Esophagus squamous epithelium (tissue), 5 donors: ENCODE measurements around the gene TMCC3. TPM values are rescaled to one million over a fixed set of nuclear protein-coding genes. Genes with fewer than 3 reads are reported as not detected.

Source experiments
- DNase-seq: peaks from one replicate; lab custom pipeline; 2025; lab: John Stamatoyannopoulos, UW
- H3K27ac ChIP-seq, 4 donors: fragments of 200-600 bp; sonication (generic); one replicate each; pipeline ENCODE4 v1.5.1; 2016 to 2019; ENCODE audit warnings: mild to moderate bottlenecking in 1 of 4
- H3K27me3 ChIP-seq, 4 donors: fragments of 200-600 bp; sonication (generic); 1 replicate in 3 of 4; 2 replicates in 1 of 4; pipeline versions ENCODE4 v1.5.1 to v1.6.0; 2017 to 2021; ENCODE audit warnings: antibody characterized with exemption in 1 of 4
- H3K36me3 ChIP-seq, 3 donors: fragments of 200-600 bp; sonication (generic); one replicate each; pipeline ENCODE4 v1.5.1; 2016 to 2019
- H3K4me1 ChIP-seq, 3 donors: fragments of 200-600 bp; sonication (generic); one replicate each; pipeline ENCODE4 v1.5.1; 2017 to 2019
- H3K4me3 ChIP-seq, 4 donors: fragments of 200-600 bp; sonication (generic); 1 replicate in 3 of 4; 2 replicates in 1 of 4; pipeline ENCODE4 v1.5.1; 2016 to 2019; ENCODE audit warnings: mild to moderate bottlenecking in 2 of 4, moderate library complexity in 1 of 4
- H3K9me3 ChIP-seq, 3 donors: fragments of 200-600 bp; sonication (generic); one replicate each; pipeline ENCODE4 v1.5.1; 2016 to 2019
- CTCF ChIP-seq, 6 experiments: fragments of 450-650 bp in 4 of 6; fragments of 200-600 bp in 2 of 6; sonication (generic) in 2 of 6; IDR thresholded peaks; one replicate each; pipeline ENCODE4 v1.5.1; 2016 to 2019; ENCODE audit warnings: antibody characterized with exemption in 6 of 6, mild to moderate bottlenecking in 4 of 6, moderate library complexity in 4 of 6
- POLR2A ChIP-seq, 4 donors: fragments of 450-650 bp; IDR thresholded peaks; one replicate each; pipeline ENCODE4 v1.6.1; 2017; ENCODE audit warnings: antibody characterized with exemption in 4 of 4, mild to moderate bottlenecking in 4 of 4, moderate library complexity in 3 of 4
- WGBS, 2 donors: methylation state at CpG; one replicate each; pipeline ENCODE4 v1.1.5; 2018; 5-methylcytosine and 5-hydroxymethylcytosine counted together
- intact Hi-C: fragments of 100-400 bp; cut with DNase I; formaldehyde crosslinking; loops from one replicate; pipeline ENCODE4 v1.15.0; 2022
- total RNA-seq, 4 donors: library from RNA; depleted of rRNA; stranded (reverse); fragments of >200 nt; gene quantifications; one replicate each; pipeline ENCODE4 v1.1.0, GENCODE V29; 2016
- donor health status: DM: yes; HTN: yes; CAD: no.

TMCC3 gene
- total RNA-seq, 4 donors from 2014 or later, result 6.8 to 14.2 (median 10.5) TPM

GRCh38 chr12:94638521-94638920 lies 11.8 kb downstream of the TMCC3 start:
- WGBS, 2 donors, result 56 to 81% methylated on average over 1 of the region's 1 CpG
- H3K27me3 ChIP-seq, result no peaks in the 10 kb centered on the region
- no peak overlapping the region for H3K4me3 ChIP-seq
- TF ChIP-seq POLR2A (IDR thresholded peaks at IDR 0.05) (no peak), CTCF (IDR thresholded peaks at IDR 0.05) (no peak)
- peaks cover 0 to 10% (median 4%) of the 10 kb centered on the region in 3 donors for H3K36me3 ChIP-seq
- no peak overlapping the region for H3K27ac ChIP-seq
- no peak for DNase-seq
- peaks cover 0 to 19% (median 3%) of the 10 kb centered on the region in 3 donors for H3K4me1 ChIP-seq
- intact Hi-C loops, result no loop called here
- no peaks in the 10 kb centered on the region for H3K9me3 ChIP-seq

DNA sequence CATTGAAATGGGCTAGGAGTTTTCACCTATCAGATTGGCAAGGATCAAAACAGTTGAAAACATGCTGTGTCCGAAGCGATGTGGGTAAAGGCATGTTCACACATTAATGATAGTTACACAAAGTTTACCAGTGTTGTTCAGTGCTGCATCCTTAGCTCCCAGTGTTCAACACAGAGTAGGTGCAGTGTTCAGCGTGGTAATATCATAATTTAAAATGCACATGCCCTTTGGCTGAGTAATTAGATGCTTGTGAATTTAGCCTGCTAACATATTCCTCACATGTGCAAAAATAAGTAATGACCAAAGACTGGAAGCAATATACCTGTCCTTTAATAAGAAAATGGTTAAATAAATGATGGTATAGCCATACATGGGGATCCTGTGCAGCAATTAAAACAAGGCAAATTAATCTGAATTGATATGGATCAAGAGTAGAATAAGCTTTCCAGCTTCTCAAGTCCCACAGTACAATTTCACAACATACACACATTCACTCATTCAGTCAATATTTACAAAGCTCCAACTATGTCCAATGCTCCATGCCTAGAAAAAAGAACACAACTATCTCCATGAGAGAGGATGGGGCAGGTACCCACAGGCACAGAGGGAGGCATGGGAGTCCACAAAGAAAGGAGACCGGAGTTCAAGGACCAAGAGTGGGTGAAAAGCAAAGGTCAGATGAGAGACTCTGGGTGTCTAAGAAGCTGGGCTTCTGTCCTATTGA lies 12.8 kb downstream of the TMCC3 start:
- no peak for DNase-seq
- WGBS, 2 donors, result 89 to 95% methylated on average over 4 of the region's 4 CpGs
- intact Hi-C loops, result no loop called here
- Histone ChIP-seq H3K4me1 (peaks cover 0 to 15% (median 3%) of the 10 kb centered on the region in 3 donors), H3K27me3 (no peaks in the 10 kb centered on the region), H3K9me3 (no peaks in the 10 kb centered on the region), H3K4me3 (no peak overlapping the region), H3K36me3 (peaks cover 0 to 4% (median 4%) of the 10 kb centered on the region in 3 donors), H3K27ac (no peak overlapping the region)
- no peak for TF ChIP-seq CTCF (IDR thresholded peaks at IDR 0.05)
- no peak for TF ChIP-seq POLR2A (IDR thresholded peaks at IDR 0.05)

DNA sequence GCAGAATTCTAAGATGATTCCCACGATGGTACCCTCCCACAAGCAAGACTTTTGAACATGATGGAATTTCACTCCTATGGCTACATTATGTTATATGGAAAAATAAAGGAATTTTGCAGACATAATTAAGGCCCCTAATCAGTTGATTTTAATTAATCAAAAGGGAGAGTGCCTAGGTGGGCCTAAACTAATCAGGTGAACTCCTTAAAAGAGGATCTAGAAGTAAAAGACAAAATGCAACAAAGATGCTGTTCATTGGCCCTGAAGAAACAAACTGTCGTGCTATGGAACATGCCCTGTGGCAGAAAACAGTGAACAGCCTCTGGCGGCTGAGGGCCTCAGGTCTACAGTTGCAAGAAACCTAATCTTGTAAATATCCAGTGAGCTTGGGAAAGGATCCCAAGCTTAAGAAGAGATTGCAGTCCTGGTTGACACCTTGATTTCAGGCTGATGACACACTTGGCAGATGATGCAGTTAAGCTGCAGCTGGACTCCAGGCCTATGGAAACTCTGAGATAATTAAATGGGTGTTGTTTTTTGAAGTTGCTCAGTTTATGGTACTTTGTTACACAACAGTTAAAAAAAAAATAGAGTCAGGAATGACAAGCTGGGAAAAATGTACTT lies 13.8 kb downstream of the TMCC3 start:
- DNase-seq, result no peak
- TF ChIP-seq CTCF (IDR thresholded peaks at IDR 0.05), result no peak
- no peak for TF ChIP-seq POLR2A (IDR thresholded peaks at IDR 0.05)
- WGBS, 2 donors, result 73 to 96% methylated on average over 2 to 3 of the region's 3 CpGs
- no peaks in the 10 kb centered on the region for H3K27me3 ChIP-seq
- no peak overlapping the region for H3K27ac ChIP-seq
- H3K36me3 ChIP-seq, result no peaks in the 10 kb centered on the region
- H3K4me3 ChIP-seq, result no peak overlapping the region
- peaks cover 1 to 20% (median 3%) of the 10 kb centered on the region in 3 donors for H3K4me1 ChIP-seq
- no peaks in the 10 kb centered on the region for H3K9me3 ChIP-seq
- intact Hi-C loops, result no loop called here

GRCh38 chr12:94634717-94635116 lies 15.6 kb downstream of the TMCC3 start:
- Histone ChIP-seq H3K4me3 (no peak overlapping the region), H3K27me3 (no peaks in the 10 kb centered on the region), H3K36me3 (no peaks in the 10 kb centered on the region), H3K4me1 (peaks cover 0 to 21% (median 5%) of the 10 kb centered on the region in 3 donors), H3K9me3 (no peaks in the 10 kb centered on the region), H3K27ac (no peak overlapping the region)
- 89% methylated on average over 2 of the region's 2 CpGs for WGBS, 2 donors
- TF ChIP-seq CTCF (IDR thresholded peaks at IDR 0.05) (no peak), POLR2A (IDR thresholded peaks at IDR 0.05) (no peak)
- intact Hi-C loops, result no loop called here
- DNase-seq, result no peak

DNA sequence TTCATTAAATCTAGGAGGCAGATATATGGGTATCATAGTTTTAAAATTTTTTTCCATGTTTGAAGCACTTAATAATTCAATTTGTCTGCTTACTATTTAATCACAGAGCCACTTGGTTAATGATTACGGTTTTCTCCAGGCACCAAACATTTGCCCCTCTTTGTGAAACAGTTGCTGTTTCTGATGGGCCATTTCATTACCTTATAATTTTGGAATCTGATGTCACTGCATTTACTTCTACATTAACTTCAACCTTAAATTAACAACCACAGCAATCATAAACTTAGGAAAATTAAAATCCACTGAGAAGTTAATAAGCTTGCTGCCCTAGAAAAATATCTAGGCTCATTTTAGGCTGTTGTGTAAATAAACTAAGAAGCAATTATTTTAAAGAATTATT lies 17.0 kb downstream of the TMCC3 start:
- Histone ChIP-seq H3K36me3 (no peaks in the 10 kb centered on the region), H3K27ac (no peak overlapping the region), H3K4me1 (peaks cover 0 to 21% (median 5%) of the 10 kb centered on the region in 3 donors), H3K4me3 (no peak overlapping the region), H3K9me3 (no peaks in the 10 kb centered on the region), H3K27me3 (no peaks in the 10 kb centered on the region)
- intact Hi-C loops, result no loop called here
- no peak for DNase-seq
- 86 to 97% methylated on average over 1 of the region's 1 CpG for WGBS, 2 donors
- no peak for TF ChIP-seq POLR2A (IDR thresholded peaks at IDR 0.05)
- TF ChIP-seq CTCF (IDR thresholded peaks at IDR 0.05), result no peak
